NCI-H510A treated with DMSO at 0.1 percent for 48 hours (cell line): ENCODE measurements around the gene TOR1AIP2.
"Not testable (repeated sequence)": the region's sequence is repeated elsewhere in the genome, so short reads cannot be mapped to it uniquely, and the experiment has no call there.

Source experiments
- DNase-seq: peaks from one replicate; lab custom pipeline; 2025; lab: John Stamatoyannopoulos, UW

TOR1AIP2 gene

GRCh38 chr1:179807691-179808485 is 69.7 kb downstream of the TOR1AIP2 start:
- DNase-seq = no peak

- no peak for DNase-seq
These were observed 70.3 kb downstream of the TOR1AIP2 start for GRCh38 chr1:179807291-179807690.

DNA sequence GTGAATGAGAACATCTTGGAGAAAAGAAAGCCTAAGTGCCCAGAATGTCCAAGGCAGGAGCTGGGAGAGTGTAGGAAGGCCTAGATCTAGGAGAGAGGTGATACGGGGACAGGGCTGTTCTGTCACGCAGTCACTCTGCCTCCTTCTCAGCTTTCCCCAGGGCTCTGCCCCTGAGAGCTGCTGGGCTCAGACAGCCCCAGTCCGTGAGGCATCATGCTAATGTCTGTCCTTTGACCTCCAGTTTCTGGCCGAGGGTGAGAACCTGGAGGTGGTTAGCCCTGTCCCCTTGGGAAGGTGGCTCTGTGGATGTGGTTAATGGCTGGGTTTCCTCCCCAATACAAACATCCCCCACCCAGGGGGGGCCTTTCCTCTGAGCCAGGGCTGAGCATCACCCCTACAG is 71.3 kb downstream of the TOR1AIP2 start:
- no peak for DNase-seq

GRCh38 chr1:179805291-179806195 is 72.1 kb downstream of the TOR1AIP2 start:
- DNase-seq = no peak

DNA sequence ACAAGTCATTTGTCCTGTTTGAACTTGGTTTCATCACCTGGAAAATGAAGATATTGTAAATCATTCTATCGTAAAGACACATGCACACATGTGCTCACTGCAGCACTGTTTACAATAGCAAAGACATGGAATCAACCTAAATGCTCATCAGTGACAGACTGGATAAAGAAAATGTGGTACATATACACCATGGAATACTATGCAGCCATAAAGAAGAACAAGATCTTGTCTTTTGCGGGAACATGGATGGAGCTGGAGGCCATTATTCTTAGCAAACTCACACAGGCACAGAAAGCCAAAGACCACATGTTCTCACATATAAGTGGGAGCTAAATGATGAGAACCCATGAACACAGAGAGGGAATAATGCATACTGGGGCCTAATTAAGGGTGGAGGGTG is 73.2 kb downstream of the TOR1AIP2 start:
- DNase-seq = not testable (repeated sequence)

GRCh38 chr1:179803918-179804317 is 73.7 kb downstream of the TOR1AIP2 start:
- no peak for DNase-seq

DNA sequence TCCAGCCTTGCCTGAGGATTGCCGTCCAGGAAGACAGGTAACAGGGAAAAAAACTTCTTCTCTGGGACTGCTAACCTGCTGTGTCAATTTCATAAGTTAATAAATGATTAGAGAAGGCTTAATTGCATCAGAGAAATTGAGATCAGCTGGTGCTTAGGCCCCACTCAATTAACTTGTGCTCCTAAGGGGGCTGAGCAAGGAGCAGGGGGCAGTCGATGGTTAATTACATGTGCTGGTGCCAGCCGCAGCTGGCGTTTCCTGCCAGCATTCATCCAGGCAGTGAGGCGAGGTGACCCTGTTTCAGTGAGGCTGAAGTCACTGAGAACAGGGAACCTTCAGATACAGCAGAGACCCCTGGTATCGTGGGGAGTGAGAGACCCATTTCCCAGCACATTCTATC is 74.5 kb downstream of the TOR1AIP2 start:
- DNase-seq = no peak

- no peak for DNase-seq
These were observed 77.1 kb downstream of the TOR1AIP2 start for GRCh38 chr1:179800481-179800880.

GRCh38 chr1:179798864-179799516 is 78.6 kb downstream of the TOR1AIP2 start:
- DNase-seq = no peak

- no peak for DNase-seq
These were observed 79.3 kb downstream of the TOR1AIP2 start for GRCh38 chr1:179798213-179798863.

DNA sequence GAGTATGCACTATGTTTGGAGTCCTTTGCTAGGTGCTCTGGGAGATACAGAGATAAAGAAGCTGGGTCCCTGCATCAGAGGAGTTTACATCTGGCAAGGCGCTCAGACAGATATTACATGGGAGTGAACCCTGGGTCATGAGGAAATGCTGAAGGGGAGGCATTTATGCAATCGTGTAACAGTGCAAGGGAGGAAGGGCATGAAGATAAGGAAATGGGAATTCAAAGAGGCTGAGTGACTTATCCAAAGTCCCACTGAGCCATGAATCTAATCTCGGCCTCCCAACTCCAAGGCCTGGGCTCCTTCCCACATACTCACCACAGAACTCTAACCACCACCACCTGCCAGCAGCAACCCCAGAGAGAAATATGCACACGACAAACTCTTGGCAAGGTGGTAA is 82.9 kb downstream of the TOR1AIP2 start:
- no peak for DNase-seq

DNA sequence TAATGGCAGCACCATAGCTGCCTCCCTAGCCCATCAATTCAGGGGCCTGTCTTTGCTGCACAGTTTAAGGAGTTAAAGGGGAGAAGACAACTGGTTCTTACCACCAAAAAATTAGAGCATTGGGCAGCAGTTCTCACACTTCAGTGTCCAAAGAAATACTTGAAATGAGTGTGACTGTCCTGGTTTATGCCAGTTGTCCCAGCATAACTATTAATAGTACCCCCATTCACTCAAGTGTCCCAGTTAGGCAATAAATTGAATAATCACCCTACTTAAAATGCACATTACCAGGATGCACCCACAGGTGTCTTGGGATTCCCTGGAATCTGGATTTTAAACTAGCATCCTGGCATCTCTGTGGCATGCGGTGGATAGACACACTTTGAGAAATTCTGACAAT is 83.5 kb downstream of the TOR1AIP2 start:
- DNase-seq = no peak

DNA sequence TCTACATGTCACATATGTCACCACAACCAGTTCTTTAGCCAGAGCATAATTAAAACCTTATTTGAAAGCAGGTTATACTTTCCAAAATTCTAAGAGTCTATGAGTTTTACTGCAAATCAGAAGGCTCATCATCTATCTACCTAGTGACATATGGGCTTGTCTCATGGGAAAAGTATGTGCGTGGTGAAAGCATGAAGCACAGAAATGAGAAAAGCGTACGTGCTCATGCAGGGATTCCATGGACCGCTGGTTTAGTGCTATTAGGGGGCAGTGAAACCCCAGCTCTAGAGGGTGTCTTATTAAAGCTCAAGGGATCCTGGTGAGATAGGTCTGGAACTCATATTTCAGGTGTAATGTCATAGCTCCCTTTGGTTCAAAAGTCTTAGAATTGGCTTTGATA is 84.3 kb downstream of the TOR1AIP2 start:
- no peak for DNase-seq
